Hematopoietic multipotent progenitor cell treated with erythropoietin and hydrocortisone succinate and interleukin-3 and kit ligand, for 4 days (in vitro differentiated cells): ENCODE data around the gene RABGEF1.
"Not testable (repeated sequence)": the region's sequence is repeated elsewhere in the genome, so short reads cannot be mapped to it uniquely, and the experiment has no call there.

Experiments used
- DNase-seq: peaks from one replicate; pipeline ENCODE4 v3.0.0-alpha.2; 2015

The RABGEF1 gene

GRCh38 chr7:66767486-66767885 lies 27.0 kb downstream of the RABGEF1 start:
- peak; percentile 61 for DNase-seq

- peak; percentile 16 for DNase-seq
These were observed 28.6 kb downstream of the RABGEF1 start for GRCh38 chr7:66768865-66769832.

- no peak for DNase-seq
These were observed 29.4 kb downstream of the RABGEF1 start for GRCh38 chr7:66769833-66770512.

- DNase-seq: no peak
These were observed 31.3 kb downstream of the RABGEF1 start for GRCh38 chr7:66771795-66772194.

DNA sequence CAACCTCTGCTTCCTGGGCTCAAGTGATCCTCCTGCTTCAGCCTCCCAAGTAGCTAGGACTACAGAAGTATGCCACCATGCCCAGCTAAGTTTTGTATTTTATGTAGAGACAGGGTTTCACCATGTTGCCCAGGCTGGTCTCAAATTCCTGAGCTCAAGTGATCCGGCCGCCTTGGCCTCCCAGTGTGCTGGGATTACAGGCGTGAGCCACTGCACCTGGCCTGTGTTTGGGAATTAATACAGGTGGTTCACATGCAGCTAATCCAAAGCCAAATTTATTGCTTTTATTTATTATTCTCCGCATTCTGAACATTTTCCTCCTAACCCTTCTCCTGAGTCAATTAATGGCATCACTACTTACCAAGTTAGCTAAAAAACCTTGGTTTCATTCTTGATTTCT lies 33.2 kb downstream of the RABGEF1 start:
- not testable (repeated sequence) for DNase-seq

DNA sequence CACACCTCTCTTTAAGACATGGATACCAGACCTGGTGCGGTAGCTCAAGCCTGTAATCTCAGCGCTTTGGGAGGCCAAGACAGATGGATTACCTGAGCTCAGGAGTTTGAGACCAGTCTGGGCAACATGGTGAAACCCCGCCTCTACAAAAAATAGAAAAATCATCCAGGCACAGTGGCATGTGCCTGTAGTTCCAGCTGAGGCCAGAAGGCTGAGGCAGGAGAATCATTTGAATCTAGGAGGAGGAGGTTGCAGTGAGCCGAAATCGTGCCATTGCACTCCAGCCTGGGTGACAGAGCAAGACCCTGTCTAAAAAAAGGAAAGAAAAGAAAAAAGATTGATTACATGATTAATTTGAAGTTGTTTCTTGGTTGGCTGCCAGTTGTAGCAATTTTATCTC lies 35.9 kb downstream of the RABGEF1 start:
- peak; percentile 28 for DNase-seq

DNA sequence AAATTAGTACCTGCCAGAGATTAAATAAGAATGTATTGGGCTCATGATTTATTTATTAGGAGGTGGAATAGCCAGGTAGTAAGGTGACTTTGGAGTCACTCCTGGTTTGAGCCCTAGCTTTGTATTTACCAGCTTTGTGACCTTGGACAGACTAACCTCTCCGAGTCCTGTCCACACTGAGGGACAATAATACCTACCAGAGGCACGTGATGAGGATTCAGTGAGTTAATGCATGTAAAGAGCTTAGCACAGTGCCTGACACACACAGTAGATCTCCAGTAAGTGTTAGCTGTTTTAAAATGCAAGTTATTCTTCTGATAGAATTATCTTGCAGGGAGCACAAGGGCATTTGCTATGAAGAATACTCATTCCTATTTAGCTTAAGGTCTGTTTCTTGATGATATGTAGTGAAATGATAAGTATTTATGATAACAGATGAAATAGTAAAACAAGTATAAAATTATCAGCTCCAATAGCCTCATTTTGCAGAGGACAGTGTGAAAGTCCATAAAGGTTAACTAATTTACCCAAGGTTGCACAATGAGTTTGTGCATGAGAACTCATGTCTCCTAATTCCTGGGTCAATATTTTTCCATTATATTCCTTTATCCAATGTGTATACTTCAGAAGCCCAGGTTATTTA lies 36.4 kb downstream of the RABGEF1 start:
- no peak for DNase-seq

DNA sequence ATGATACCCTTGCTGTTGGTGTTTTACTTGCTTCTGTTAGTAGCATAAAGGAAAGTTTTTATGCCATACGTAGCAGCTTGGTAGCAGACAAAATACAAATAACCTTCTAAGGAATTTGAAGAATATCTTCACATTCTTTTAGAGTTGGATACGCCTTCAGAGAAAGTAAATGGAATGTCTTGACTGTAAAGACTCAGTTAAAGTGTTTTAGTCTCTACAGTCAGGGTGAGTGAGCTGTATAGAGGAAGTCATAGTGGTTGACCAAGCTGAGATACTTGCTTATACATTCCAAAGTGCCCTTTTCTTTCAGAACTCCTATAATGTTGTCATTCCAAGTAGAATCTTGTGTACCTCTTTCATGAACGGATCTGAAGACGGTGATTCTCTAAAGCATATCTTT lies 37.7 kb downstream of the RABGEF1 start:
- DNase-seq: no peak

- DNase-seq: no peak
These were observed 39.3 kb downstream of the RABGEF1 start for GRCh38 chr7:66779669-66780409.

DNA sequence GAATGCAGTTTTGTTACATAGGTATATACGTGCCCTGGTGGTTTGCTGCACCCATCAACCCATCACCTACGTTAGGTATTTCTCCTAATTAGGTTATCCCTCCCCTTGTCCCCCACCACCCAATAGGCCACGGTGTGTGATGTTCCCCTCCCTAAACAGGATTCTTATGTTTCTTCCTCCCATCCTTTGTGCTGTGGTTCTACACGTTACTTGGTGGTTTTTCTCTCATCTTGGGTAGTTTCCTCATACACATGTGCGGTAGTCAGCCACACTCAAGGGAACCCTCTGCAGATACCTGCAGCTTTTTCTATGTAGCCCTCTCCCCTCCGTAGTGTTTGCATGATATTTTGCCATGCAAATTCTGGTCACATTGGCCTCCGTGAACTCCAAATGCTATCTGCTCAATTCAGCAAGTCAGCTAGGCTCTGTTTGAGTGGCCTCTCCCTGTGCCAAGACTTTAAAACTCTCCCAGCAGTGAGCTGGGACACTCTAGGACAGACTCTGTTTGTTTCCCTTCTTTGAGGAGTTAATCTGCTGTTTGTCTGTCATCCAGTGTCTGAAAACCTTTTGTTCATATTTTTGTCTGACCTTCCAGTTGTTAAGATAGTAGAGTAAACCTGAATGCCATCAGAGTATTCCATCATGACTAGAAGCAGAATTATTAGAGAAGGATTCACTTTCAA lies 41.0 kb downstream of the RABGEF1 start:
- DNase-seq: no peak

DNA sequence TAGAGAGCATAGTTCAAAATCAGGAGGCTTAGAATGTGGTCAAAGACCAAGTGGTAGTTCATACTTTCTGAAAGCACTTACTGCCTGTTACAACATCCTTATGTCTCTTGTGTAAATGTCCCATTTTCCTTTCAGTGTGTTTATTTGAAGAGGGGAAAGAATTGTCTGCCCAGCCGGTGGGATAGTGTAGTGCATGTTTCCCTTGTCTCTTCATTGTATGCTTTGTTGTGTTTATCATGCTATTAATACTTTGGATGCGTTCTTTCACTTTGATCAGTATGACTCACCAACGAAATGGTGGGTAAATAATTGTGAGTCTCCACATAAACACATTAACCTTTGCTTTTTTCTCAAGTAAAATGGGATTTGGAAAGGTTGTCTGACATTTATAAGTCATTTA lies 42.3 kb downstream of the RABGEF1 start:
- not testable (repeated sequence) for DNase-seq

GRCh38 chr7:66783887-66784595 lies 43.5 kb downstream of the RABGEF1 start:
- DNase-seq: not testable (repeated sequence)

GRCh38 chr7:66790196-66790595 lies 49.7 kb downstream of the RABGEF1 start:
- DNase-seq: no peak

DNA sequence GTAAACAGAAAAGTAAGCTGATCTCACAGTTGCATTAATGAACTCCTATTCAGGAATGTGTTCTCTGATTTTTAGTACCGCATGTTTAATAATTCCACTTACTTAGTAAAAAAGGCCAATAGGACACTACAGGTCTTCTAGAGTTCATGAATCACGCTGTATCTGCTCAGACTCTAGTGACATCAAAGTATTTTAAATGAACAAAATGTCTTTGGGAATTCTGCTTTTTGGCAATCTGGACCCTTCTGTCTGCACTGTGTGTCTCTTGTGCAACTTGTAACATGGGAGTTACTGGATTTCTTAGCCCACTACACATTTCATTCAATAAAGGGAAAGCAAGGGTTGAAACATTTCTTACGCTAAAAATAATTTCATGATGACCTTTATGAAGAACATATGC lies 50.2 kb downstream of the RABGEF1 start:
- DNase-seq: no peak

DNA sequence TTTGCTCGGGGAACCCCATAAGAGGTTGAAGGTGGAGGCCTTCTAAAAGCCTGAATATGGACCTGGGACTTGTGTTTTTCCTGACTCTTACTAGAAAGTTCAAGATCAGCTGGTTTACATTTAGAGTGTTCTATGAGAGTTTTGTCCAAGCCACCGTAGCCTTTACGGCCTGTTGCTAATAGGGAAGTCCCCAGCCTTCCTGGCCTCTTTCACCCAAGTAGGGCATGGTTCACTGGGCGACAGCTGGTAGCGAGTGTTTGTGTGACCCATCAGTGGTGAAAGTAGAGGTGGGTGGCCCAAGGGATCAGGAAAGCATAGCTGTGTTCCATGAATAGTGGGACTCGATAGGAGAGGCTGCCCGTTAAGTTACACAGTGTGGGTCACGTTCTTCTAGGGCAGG lies 60.1 kb downstream of the RABGEF1 start:
- DNase-seq: no peak

DNA sequence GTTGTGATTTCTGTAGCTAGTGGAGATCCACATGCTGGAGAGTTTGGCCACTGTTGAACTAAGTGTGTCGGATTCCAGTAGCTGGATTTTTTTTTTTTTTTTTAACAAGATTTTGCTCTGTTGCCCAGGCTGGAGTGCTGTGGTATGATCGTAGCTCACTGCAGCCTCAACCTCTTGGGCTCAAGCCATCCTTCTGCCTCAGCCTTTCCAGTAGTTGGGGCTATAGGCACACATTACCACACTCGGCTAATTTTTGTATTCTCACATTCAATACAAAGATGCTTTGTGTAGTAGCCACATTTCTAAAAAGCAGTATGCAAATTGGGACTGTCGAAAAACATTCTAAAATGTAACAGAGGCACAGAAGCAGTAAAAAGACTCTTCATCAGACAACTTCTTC lies 63.5 kb downstream of the RABGEF1 start:
- no peak for DNase-seq

DNA sequence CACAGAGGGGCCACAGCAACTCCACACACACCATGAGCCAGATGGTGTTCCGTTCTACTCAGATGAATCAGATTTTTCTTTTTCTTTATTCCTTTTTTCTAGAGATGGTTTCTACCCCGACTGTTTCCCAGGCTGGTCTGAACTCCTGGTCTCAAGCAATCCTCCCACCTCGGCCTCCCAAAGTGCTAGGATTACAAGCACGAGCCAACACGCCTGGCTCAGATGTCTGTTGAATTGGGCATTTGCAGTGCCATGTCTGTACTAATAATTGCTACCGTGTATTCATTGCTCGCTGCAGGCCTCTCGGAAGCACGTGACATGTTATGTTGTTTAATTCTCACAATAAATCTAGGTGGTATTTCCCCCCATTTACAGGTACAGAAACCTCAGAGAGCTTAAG lies 67.2 kb downstream of the RABGEF1 start:
- no peak for DNase-seq

- no peak for DNase-seq
These were observed 70.2 kb downstream of the RABGEF1 start for GRCh38 chr7:66810716-66811115.

- not testable (repeated sequence) for DNase-seq
These were observed 74.8 kb downstream of the RABGEF1 start for GRCh38 chr7:66815186-66815875.

- DNase-seq: no peak
These were observed 75.4 kb downstream of the RABGEF1 start for GRCh38 chr7:66815951-66816350.

DNA sequence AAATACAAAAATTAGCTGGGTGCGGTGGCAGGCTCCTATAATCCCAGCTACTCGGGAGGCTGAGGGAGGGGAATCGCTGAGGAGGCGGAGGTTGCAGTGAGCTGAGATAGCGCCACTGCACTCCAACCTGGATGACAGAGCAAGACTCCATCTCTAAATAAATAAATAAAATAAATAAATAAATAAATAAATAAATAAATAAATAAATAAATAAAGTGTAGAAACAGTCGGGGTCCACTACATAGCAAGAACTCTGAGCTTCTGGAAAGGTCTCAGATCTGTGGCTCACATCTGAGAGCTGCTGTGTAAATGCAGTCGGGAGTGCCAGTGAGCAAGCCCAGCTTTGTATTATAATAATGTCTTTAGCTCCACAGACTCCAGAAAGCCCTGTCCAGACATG lies 76.1 kb downstream of the RABGEF1 start:
- not testable (repeated sequence) for DNase-seq
